SK-N-SH (cell line): ENCODE results near the gene PCMT1.
A peak's percentile ranks its signal among the peaks of the same experiment; 100 is the strongest.

ENCODE experiments used
- NFIC ChIP-seq: IDR thresholded peaks from 2 replicates; pipeline ENCODE4 v1.4.0; 2012; ENCODE audit warnings: borderline replicate concordance
- POLR2AphosphoS5 ChIP-seq: IDR thresholded peaks from 2 replicates; pipeline ENCODE4 v1.6.1; 2012; ENCODE audit warnings: low read depth, low read length
- RXRA ChIP-seq: IDR thresholded peaks from 2 replicates; pipeline ENCODE4 v1.4.0; 2012; ENCODE audit warnings: low read depth, mild to moderate bottlenecking, borderline replicate concordance
- TAF1 ChIP-seq: IDR thresholded peaks from 2 replicates; pipeline ENCODE4 v1.6.1; 2012; ENCODE audit warnings: low read depth, mild to moderate bottlenecking, low read length, moderate library complexity, borderline replicate concordance
- TF ChIP-seq, protein P1 (sequence below): IDR thresholded peaks from 2 replicates; pipeline ENCODE4 v1.6.1; 2012; ENCODE audit warnings: mild to moderate bottlenecking, low read depth, low read length, moderate library complexity
- TF ChIP-seq, protein P2 (sequence below): fragments of 200-600 bp; sonication (generic); IDR thresholded peaks from 2 replicates; pipeline ENCODE4 v1.6.1; 2017; ENCODE audit warnings: antibody characterized with exemption, mild to moderate bottlenecking, moderate library complexity

DNA sequence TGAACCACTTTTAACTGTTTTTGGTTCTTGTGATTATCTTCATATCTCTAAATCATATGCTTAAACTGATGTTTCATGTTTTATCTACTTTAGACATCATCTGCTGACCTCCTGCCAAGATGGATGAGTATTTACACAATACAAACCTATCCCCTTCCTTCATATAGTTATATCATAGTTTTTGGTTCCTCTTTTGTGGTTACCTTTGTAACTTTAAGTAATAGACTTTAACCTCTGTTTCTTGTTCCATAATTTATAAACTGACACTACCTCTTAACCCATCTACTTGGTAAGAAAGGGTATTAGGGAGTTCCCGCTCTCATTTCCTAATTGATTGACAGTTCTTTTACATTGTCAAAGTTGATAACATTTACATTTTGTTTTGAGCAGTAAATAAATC lies 11.9 kb downstream of the PCMT1 start:
- TF ChIP-seq, protein P1, sequence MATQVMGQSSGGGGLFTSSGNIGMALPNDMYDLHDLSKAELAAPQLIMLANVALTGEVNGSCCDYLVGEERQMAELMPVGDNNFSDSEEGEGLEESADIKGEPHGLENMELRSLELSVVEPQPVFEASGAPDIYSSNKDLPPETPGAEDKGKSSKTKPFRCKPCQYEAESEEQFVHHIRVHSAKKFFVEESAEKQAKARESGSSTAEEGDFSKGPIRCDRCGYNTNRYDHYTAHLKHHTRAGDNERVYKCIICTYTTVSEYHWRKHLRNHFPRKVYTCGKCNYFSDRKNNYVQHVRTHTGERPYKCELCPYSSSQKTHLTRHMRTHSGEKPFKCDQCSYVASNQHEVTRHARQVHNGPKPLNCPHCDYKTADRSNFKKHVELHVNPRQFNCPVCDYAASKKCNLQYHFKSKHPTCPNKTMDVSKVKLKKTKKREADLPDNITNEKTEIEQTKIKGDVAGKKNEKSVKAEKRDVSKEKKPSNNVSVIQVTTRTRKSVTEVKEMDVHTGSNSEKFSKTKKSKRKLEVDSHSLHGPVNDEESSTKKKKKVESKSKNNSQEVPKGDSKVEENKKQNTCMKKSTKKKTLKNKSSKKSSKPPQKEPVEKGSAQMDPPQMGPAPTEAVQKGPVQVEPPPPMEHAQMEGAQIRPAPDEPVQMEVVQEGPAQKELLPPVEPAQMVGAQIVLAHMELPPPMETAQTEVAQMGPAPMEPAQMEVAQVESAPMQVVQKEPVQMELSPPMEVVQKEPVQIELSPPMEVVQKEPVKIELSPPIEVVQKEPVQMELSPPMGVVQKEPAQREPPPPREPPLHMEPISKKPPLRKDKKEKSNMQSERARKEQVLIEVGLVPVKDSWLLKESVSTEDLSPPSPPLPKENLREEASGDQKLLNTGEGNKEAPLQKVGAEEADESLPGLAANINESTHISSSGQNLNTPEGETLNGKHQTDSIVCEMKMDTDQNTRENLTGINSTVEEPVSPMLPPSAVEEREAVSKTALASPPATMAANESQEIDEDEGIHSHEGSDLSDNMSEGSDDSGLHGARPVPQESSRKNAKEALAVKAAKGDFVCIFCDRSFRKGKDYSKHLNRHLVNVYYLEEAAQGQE: no peak
- TF ChIP-seq, protein P2, sequence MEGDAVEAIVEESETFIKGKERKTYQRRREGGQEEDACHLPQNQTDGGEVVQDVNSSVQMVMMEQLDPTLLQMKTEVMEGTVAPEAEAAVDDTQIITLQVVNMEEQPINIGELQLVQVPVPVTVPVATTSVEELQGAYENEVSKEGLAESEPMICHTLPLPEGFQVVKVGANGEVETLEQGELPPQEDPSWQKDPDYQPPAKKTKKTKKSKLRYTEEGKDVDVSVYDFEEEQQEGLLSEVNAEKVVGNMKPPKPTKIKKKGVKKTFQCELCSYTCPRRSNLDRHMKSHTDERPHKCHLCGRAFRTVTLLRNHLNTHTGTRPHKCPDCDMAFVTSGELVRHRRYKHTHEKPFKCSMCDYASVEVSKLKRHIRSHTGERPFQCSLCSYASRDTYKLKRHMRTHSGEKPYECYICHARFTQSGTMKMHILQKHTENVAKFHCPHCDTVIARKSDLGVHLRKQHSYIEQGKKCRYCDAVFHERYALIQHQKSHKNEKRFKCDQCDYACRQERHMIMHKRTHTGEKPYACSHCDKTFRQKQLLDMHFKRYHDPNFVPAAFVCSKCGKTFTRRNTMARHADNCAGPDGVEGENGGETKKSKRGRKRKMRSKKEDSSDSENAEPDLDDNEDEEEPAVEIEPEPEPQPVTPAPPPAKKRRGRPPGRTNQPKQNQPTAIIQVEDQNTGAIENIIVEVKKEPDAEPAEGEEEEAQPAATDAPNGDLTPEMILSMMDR: no peak
- TF ChIP-seq NFIC (peak; percentile 29; the same call in 1 of the 2 replicates), RXRA (no peak), TAF1 (no peak), POLR2AphosphoS5 (no peak)
